Dendritic cell treated with granulocyte-macrophage colony-stimulating factor and Interleukin-4, amounts not matched to agents 40 ng/mL and 50 ng/mL, for 4 days (primary cell): ENCODE data around the gene PPIF.

Source experiments
- H3K27ac Mint-ChIP-seq: one replicate; pipeline ENCODE4 v1.8.0; 2022; ENCODE audit warnings: mild to moderate bottlenecking, mixed read lengths
- H3K27me3 Mint-ChIP-seq: one replicate; pipeline ENCODE4 v1.8.0; 2022; ENCODE audit warnings: mild to moderate bottlenecking, mixed read lengths
- H3K36me3 Mint-ChIP-seq: one replicate; pipeline ENCODE4 v1.8.0; 2022; ENCODE audit warnings: low read depth, mixed read lengths
- H3K4me1 Mint-ChIP-seq: one replicate; pipeline ENCODE4 v1.8.0; 2022; ENCODE audit warnings: low read depth, mixed read lengths
- H3K4me3 Mint-ChIP-seq: one replicate; pipeline ENCODE4 v1.8.0; 2022; ENCODE audit warnings: mild to moderate bottlenecking, moderate library complexity, mixed read lengths
- H3K9me3 Mint-ChIP-seq: one replicate; pipeline ENCODE4 v1.8.0; 2022; ENCODE audit warnings: mixed read lengths
- intact Hi-C: fragments of 100-400 bp; cut with micrococcal nuclease; formaldehyde crosslinking; loops from one replicate; pipeline ENCODE4 v1.15.0; 2022

PPIF gene

GRCh38 chr10:79308969-79309665, 38.2 kb upstream of the PPIF start:
- Mint-ChIP-seq H3K27me3 (no peaks in the 10 kb centered on the region), H3K27ac (peak overlapping the region; percentile 10), H3K4me1 (peaks cover 35% of the 10 kb centered on the region), H3K9me3 (no peaks in the 10 kb centered on the region), H3K4me3 (no peak overlapping the region), H3K36me3 (peaks cover 100% of the 10 kb centered on the region)
- intact Hi-C loops, result no loop called here

GRCh38 chr10:79310200-79310865, 36.9 kb upstream of the PPIF start:
- H3K4me1 Mint-ChIP-seq, result peaks cover 35% of the 10 kb centered on the region
- H3K27ac Mint-ChIP-seq, result no peak overlapping the region
- no peaks in the 10 kb centered on the region for H3K27me3 Mint-ChIP-seq
- intact Hi-C loops, result no loop called here
- no peaks in the 10 kb centered on the region for H3K9me3 Mint-ChIP-seq
- no peak overlapping the region for H3K4me3 Mint-ChIP-seq
- peaks cover 100% of the 10 kb centered on the region for H3K36me3 Mint-ChIP-seq

- Mint-ChIP-seq H3K27ac (no peak overlapping the region), H3K4me3 (no peak overlapping the region), H3K9me3 (no peaks in the 10 kb centered on the region), H3K27me3 (no peaks in the 10 kb centered on the region), H3K4me1 (peaks cover 35% of the 10 kb centered on the region), H3K36me3 (peaks cover 99% of the 10 kb centered on the region)
- intact Hi-C loops, result no loop called here
Observed at GRCh38 chr10:79310911-79311573, 36.2 kb upstream of the PPIF start.

GRCh38 chr10:79311581-79312407, 35.5 kb upstream of the PPIF start:
- intact Hi-C loops, result no loop called here
- Mint-ChIP-seq H3K4me3 (no peak overlapping the region), H3K36me3 (peaks cover 92% of the 10 kb centered on the region), H3K27ac (no peak overlapping the region), H3K27me3 (no peaks in the 10 kb centered on the region), H3K4me1 (peaks cover 40% of the 10 kb centered on the region), H3K9me3 (no peaks in the 10 kb centered on the region)

- Mint-ChIP-seq H3K4me1 (peaks cover 43% of the 10 kb centered on the region), H3K27ac (no peak overlapping the region), H3K9me3 (no peaks in the 10 kb centered on the region), H3K36me3 (peaks cover 83% of the 10 kb centered on the region), H3K27me3 (no peaks in the 10 kb centered on the region), H3K4me3 (no peak overlapping the region)
- intact Hi-C loops, result no loop called here
Observed at GRCh38 chr10:79312601-79313187, 34.6 kb upstream of the PPIF start.

GRCh38 chr10:79313320-79313719, 33.9 kb upstream of the PPIF start:
- Mint-ChIP-seq H3K4me3 (no peak overlapping the region), H3K9me3 (no peaks in the 10 kb centered on the region), H3K4me1 (peaks cover 43% of the 10 kb centered on the region), H3K36me3 (peaks cover 77% of the 10 kb centered on the region), H3K27me3 (no peaks in the 10 kb centered on the region), H3K27ac (no peak overlapping the region)
- intact Hi-C loops, result no loop called here

- intact Hi-C loops, result no loop called here
- Mint-ChIP-seq H3K27ac (no peak overlapping the region), H3K27me3 (peaks cover 5% of the 10 kb centered on the region), H3K36me3 (peaks cover 77% of the 10 kb centered on the region), H3K4me3 (no peak overlapping the region), H3K4me1 (peaks cover 44% of the 10 kb centered on the region), H3K9me3 (no peaks in the 10 kb centered on the region)
Observed at GRCh38 chr10:79313911-79314439, 33.3 kb upstream of the PPIF start.

- Mint-ChIP-seq H3K9me3 (no peaks in the 10 kb centered on the region), H3K27ac (no peak overlapping the region), H3K36me3 (peaks cover 67% of the 10 kb centered on the region), H3K27me3 (peaks cover 7% of the 10 kb centered on the region), H3K4me1 (peaks cover 46% of the 10 kb centered on the region), H3K4me3 (no peak overlapping the region)
- intact Hi-C loops, result no loop called here
Observed at GRCh38 chr10:79314761-79315601, 32.3 kb upstream of the PPIF start.

- peaks cover 47% of the 10 kb centered on the region for H3K4me1 Mint-ChIP-seq
- no peak overlapping the region for H3K27ac Mint-ChIP-seq
- peaks cover 61% of the 10 kb centered on the region for H3K36me3 Mint-ChIP-seq
- H3K9me3 Mint-ChIP-seq, result no peaks in the 10 kb centered on the region
- intact Hi-C loops, result no loop called here
- peaks cover 7% of the 10 kb centered on the region for H3K27me3 Mint-ChIP-seq
- no peak overlapping the region for H3K4me3 Mint-ChIP-seq
Observed at GRCh38 chr10:79315602-79315920, 31.7 kb upstream of the PPIF start.

- Mint-ChIP-seq H3K4me1 (peaks cover 45% of the 10 kb centered on the region), H3K36me3 (peaks cover 48% of the 10 kb centered on the region), H3K27me3 (peaks cover 7% of the 10 kb centered on the region), H3K9me3 (no peaks in the 10 kb centered on the region), H3K27ac (peak overlapping the region; percentile 61), H3K4me3 (no peak overlapping the region)
- intact Hi-C loops, result no loop called here
Observed at GRCh38 chr10:79316671-79317431, 30.4 kb upstream of the PPIF start.

- intact Hi-C loops, result no loop called here
- Mint-ChIP-seq H3K4me1 (peaks cover 56% of the 10 kb centered on the region), H3K36me3 (peaks cover 33% of the 10 kb centered on the region), H3K4me3 (no peak overlapping the region), H3K27ac (peak overlapping the region; percentile 61), H3K9me3 (no peaks in the 10 kb centered on the region), H3K27me3 (peaks cover 7% of the 10 kb centered on the region)
Observed at GRCh38 chr10:79318369-79318768, 28.9 kb upstream of the PPIF start.

- peaks cover 24% of the 10 kb centered on the region for H3K36me3 Mint-ChIP-seq
- no peaks in the 10 kb centered on the region for H3K9me3 Mint-ChIP-seq
- H3K4me1 Mint-ChIP-seq, result peaks cover 59% of the 10 kb centered on the region
- H3K4me3 Mint-ChIP-seq, result no peak overlapping the region
- H3K27ac Mint-ChIP-seq, result peak overlapping the region; percentile 61
- peaks cover 7% of the 10 kb centered on the region for H3K27me3 Mint-ChIP-seq
- intact Hi-C loops, result no loop called here
Observed at GRCh38 chr10:79319115-79319771, 28.0 kb upstream of the PPIF start.
